GM23338 (cell line): Measurements from ENCODE around the gene ARL11.

Experiments
- CREB1 ChIP-seq: fragments of 250-450 bp; sonication (Bioruptor Pico); IDR thresholded peaks from 2 replicates; pipeline ENCODE4 v1.5.0; 2020; ENCODE audit warnings: low read depth, mild to moderate bottlenecking, moderate library complexity
- CTCF ChIP-seq, 2 experiments: fragments of 200-600 bp in 1 of 2; sonication (generic) in 1 of 2; conservative IDR thresholded peaks; 2 replicates each; pipeline versions ENCODE4 v1.5.1 to v1.6.1; 2016 to 2017; ENCODE audit warnings: antibody characterized with exemption in 2 of 2, low read depth in 2 of 2, mild to moderate bottlenecking in 2 of 2, moderate library complexity in 1 of 2
- ETS1 ChIP-seq: IDR thresholded peaks from 2 replicates; pipeline ENCODE4 v1.6.1; 2016; ENCODE audit warnings: antibody characterized with exemption
- EZH2 ChIP-seq: fragments of 200-600 bp; sonication (generic); IDR thresholded peaks from one replicate; pipeline ENCODE4 v1.8.0; 2017; ENCODE audit warnings: antibody characterized with exemption, mild to moderate bottlenecking, low read depth; ENCODE audit not compliant: unreplicated experiment
- EZH2phosphoT487 ChIP-seq: fragments of 200-600 bp; sonication (generic); IDR thresholded peaks from one replicate; pipeline ENCODE4 v1.8.1; 2018; ENCODE audit warnings: antibody characterized with exemption; ENCODE audit not compliant: unreplicated experiment
- JUNB ChIP-seq: IDR thresholded peaks from one replicate; pipeline ENCODE4 v1.6.1; 2016; ENCODE audit warnings: antibody characterized with exemption; ENCODE audit not compliant: unreplicated experiment
- NANOG ChIP-seq: IDR thresholded peaks from 2 replicates; pipeline ENCODE4 v1.6.1; 2016; ENCODE audit warnings: antibody characterized with exemption, borderline replicate concordance
- POLR2AphosphoS5 ChIP-seq: IDR thresholded peaks from 2 replicates; pipeline ENCODE4 v1.6.1; 2016; ENCODE audit warnings: antibody characterized with exemption, low read depth
- REST ChIP-seq: IDR thresholded peaks from one replicate; pipeline ENCODE4 v1.6.1; 2018; ENCODE audit warnings: antibody characterized with exemption; ENCODE audit not compliant: unreplicated experiment
- STAT1 ChIP-seq: IDR thresholded peaks from one replicate; pipeline ENCODE4 v1.6.1; 2016; ENCODE audit warnings: antibody characterized with exemption; ENCODE audit not compliant: unreplicated experiment
- ZNF114 ChIP-seq: fragments of 250-450 bp; sonication (Bioruptor Pico); IDR thresholded peaks from 2 replicates; pipeline ENCODE4 v1.5.0; 2020; ENCODE audit warnings: mild to moderate bottlenecking, moderate library complexity
- ZNF331 ChIP-seq: fragments of 250-450 bp; sonication (Bioruptor Pico); IDR thresholded peaks from 2 replicates; pipeline ENCODE4 v1.5.0; 2020; ENCODE audit warnings: low read depth, mild to moderate bottlenecking, moderate library complexity
- ZNF462 ChIP-seq: fragments of 250-450 bp; sonication (Bioruptor Pico); IDR thresholded peaks from 2 replicates; pipeline ENCODE4 v1.5.0; 2020; ENCODE audit warnings: mild to moderate bottlenecking, moderate library complexity

- TF ChIP-seq EZH2 (no peak), CTCF (conservative IDR thresholded peaks at IDR 0.05; ENCODE audit: low read depth in 2 of 2) (no peak), EZH2phosphoT487 (no peak), STAT1 (no peak), POLR2AphosphoS5 (no peak), REST (no peak), CREB1 (no peak), ETS1 (no peak), JUNB (no peak), ZNF114 (CRISPR knock-in tag) (no peak), ZNF331 (CRISPR knock-in tag) (no peak), NANOG (no peak), ZNF462 (CRISPR knock-in tag) (no peak)
These were observed 31.2 kb upstream of the ARL11 start for GRCh38 chr13:49597043-49597641.
